ENCODE data around the gene ZHX3. TPM values are rescaled to one million over a fixed set of nuclear protein-coding genes. Genes with fewer than 3 reads are reported as not detected.

ZHX3 gene
- total RNA-seq, 1 donor from 2014 or later = 26.8 TPM

DNA sequence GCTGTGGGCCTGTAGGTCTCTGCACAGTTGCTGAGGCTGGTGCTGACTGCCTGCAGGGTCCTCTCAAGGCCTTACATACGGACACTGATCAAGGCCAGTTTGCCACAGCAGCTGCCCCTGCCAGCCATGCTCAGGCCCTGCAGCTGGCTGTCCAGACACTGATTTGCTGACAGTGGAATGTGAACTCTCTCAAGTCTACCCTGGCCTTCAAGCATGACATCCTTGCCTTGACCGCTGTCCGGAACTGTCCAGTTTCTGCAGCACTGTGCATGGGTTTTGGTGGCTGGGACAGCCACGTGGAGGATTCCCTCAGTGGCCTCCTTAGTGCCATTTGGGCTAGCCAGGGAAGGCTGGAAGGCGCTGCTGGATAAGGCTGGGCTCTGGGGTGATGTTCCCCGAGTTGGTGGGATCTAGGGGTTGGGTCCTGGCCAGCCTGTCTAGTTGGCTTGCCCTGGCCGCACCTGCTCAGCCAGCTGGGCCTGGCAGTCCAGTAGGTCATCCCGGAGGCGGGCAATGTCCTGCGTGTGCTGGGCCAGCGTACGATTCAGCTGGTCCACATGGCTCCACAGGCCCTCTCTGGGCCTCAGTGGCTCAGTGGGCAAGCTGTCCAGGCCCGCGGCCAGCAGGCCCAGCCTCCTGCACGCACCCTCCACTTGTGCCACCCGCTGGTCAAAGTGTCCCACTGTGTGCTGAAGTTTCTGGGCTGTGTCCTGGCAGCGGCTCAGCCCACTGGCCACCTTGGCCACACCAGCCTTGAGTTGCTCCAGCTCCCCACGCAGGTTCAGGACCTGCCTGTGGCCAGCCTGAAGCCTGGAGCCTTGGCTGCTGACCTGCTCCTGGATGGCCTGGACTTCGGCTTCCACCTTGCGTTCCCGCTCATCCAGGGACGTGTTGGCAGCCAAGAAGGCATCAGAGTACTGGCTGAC, 43.6 kb upstream of the ZHX3 start:
- TF ChIP-seq, protein P1, sequence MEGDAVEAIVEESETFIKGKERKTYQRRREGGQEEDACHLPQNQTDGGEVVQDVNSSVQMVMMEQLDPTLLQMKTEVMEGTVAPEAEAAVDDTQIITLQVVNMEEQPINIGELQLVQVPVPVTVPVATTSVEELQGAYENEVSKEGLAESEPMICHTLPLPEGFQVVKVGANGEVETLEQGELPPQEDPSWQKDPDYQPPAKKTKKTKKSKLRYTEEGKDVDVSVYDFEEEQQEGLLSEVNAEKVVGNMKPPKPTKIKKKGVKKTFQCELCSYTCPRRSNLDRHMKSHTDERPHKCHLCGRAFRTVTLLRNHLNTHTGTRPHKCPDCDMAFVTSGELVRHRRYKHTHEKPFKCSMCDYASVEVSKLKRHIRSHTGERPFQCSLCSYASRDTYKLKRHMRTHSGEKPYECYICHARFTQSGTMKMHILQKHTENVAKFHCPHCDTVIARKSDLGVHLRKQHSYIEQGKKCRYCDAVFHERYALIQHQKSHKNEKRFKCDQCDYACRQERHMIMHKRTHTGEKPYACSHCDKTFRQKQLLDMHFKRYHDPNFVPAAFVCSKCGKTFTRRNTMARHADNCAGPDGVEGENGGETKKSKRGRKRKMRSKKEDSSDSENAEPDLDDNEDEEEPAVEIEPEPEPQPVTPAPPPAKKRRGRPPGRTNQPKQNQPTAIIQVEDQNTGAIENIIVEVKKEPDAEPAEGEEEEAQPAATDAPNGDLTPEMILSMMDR (IDR thresholded peaks at IDR 0.05) = no peak
- TF ChIP-seq POLR2A (IDR thresholded peaks at IDR 0.05) (no peak), POLR2AphosphoS5 (IDR thresholded peaks at IDR 0.05; ENCODE audit: insufficient read depth in 1 of 2, low read depth in 1 of 2) (no peak)
- Histone ChIP-seq H3K9me3 (no peaks in the 10 kb centered on the region), H3K4me3 (no peak overlapping the region), H3K27me3 (no peaks in the 10 kb centered on the region), H3K4me1 (peaks cover 5% of the 10 kb centered on the region), H3K36me3 (no peaks in the 10 kb centered on the region), H3K27ac (no peak overlapping the region)
- no peak for DNase-seq (ENCODE audit: extremely low spot score in 2 of 2)
- intact Hi-C loops (cut with DNase I) = no loop called here

GRCh38 chr20:41359541-41360011, 42.0 kb upstream of the ZHX3 start:
- no peak for DNase-seq (ENCODE audit: extremely low spot score in 2 of 2)
- Histone ChIP-seq H3K9me3 (no peaks in the 10 kb centered on the region), H3K4me1 (no peaks in the 10 kb centered on the region), H3K27ac (no peak overlapping the region), H3K36me3 (no peaks in the 10 kb centered on the region), H3K27me3 (no peaks in the 10 kb centered on the region), H3K4me3 (no peak overlapping the region)
- intact Hi-C loops (cut with DNase I) = no loop called here
- TF ChIP-seq, protein P1 (IDR thresholded peaks at IDR 0.05) = no peak
- TF ChIP-seq POLR2AphosphoS5 (IDR thresholded peaks at IDR 0.05; ENCODE audit: insufficient read depth in 1 of 2, low read depth in 1 of 2) = no peak
- no peak for TF ChIP-seq POLR2A (IDR thresholded peaks at IDR 0.05)

- intact Hi-C loops (cut with DNase I) = no loop called here
- Histone ChIP-seq H3K27ac (no peak overlapping the region), H3K4me1 (no peaks in the 10 kb centered on the region), H3K27me3 (no peaks in the 10 kb centered on the region), H3K36me3 (no peaks in the 10 kb centered on the region), H3K4me3 (no peak overlapping the region), H3K9me3 (no peaks in the 10 kb centered on the region)
- TF ChIP-seq POLR2A (IDR thresholded peaks at IDR 0.05) = no peak
- TF ChIP-seq, protein P1 (IDR thresholded peaks at IDR 0.05) = no peak
- no peak for TF ChIP-seq POLR2AphosphoS5 (IDR thresholded peaks at IDR 0.05; ENCODE audit: insufficient read depth in 1 of 2, low read depth in 1 of 2)
- no peak for DNase-seq (ENCODE audit: extremely low spot score in 2 of 2)
Measured at GRCh38 chr20:41358717-41359116, 41.2 kb upstream of the ZHX3 start.

DNA sequence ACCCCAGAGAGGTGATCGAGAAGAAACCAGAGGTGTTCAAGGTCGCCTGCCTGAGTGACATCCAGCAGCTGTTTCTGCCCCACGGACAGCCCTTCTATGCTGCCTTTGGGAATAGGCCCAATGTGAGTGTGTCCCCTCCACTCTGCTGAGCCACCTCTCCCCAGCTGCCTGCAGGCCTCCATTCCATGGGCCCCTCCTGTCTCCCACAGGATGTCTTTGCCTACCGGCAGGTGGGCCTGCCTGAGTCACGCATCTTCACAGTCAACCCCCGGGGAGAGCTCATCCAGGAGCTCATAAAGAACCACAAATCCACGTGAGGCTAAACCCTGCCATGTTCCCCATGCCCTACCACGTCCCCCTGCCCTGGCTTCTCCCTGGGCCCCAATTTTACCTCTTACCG, 40.7 kb upstream of the ZHX3 start:
- H3K4me3 ChIP-seq = no peak overlapping the region
- no peaks in the 10 kb centered on the region for H3K27me3 ChIP-seq
- no peak for DNase-seq (ENCODE audit: extremely low spot score in 2 of 2)
- intact Hi-C loops (cut with DNase I) = no loop called here
- no peaks in the 10 kb centered on the region for H3K9me3 ChIP-seq
- TF ChIP-seq, protein P1 (IDR thresholded peaks at IDR 0.05) = no peak
- TF ChIP-seq POLR2A (IDR thresholded peaks at IDR 0.05) (no peak), POLR2AphosphoS5 (IDR thresholded peaks at IDR 0.05; ENCODE audit: insufficient read depth in 1 of 2, low read depth in 1 of 2) (no peak)
- H3K27ac ChIP-seq = no peak overlapping the region
- no peaks in the 10 kb centered on the region for H3K36me3 ChIP-seq
- H3K4me1 ChIP-seq = no peaks in the 10 kb centered on the region
